Ascending aorta (tissue), 2 donors: Measurements from ENCODE around the gene NELFB. TPM values are rescaled to one million over a fixed set of nuclear protein-coding genes. Genes with fewer than 3 reads are reported as not detected.

Experiments
- DNase-seq, 2 donors: peaks; one replicate each; pipeline ENCODE4 v3.0.0-alpha.2; 2019; ENCODE audit warnings: low spot score in 2 of 2
- H3K27ac ChIP-seq, 2 donors: fragments of 200-600 bp; sonication (generic); one replicate each; pipeline ENCODE4 v1.5.1; 2016 to 2017; ENCODE audit warnings: mild to moderate bottlenecking in 1 of 2
- H3K27me3 ChIP-seq: fragments of 200-600 bp; sonication (generic); one replicate; pipeline ENCODE4 v1.5.1; 2017
- H3K36me3 ChIP-seq, 2 donors: fragments of 200-600 bp; sonication (generic); one replicate each; pipeline ENCODE4 v1.5.1; 2016
- H3K4me1 ChIP-seq, 2 donors: fragments of 200-600 bp; sonication (generic); one replicate each; pipeline ENCODE4 v1.5.1; 2016 to 2017; ENCODE audit warnings: mild to moderate bottlenecking in 1 of 2
- H3K4me3 ChIP-seq, 2 donors: fragments of 200-600 bp; sonication (generic); one replicate each; pipeline ENCODE4 v1.5.1; 2016 to 2017; ENCODE audit warnings: mild to moderate bottlenecking in 1 of 2
- H3K9me3 ChIP-seq, 2 donors: fragments of 200-600 bp; sonication (generic); one replicate each; pipeline ENCODE4 v1.5.1; 2016
- CTCF ChIP-seq, 3 experiments: fragments of 200-600 bp in 2 of 3; fragments of 450-650 bp in 1 of 3; sonication (generic) in 2 of 3; IDR thresholded peaks; one replicate each; pipeline ENCODE4 v1.5.1; 2016 to 2019; ENCODE audit warnings: antibody characterized with exemption in 3 of 3, mild to moderate bottlenecking in 1 of 3, moderate library complexity in 1 of 3
- intact Hi-C: fragments of 100-400 bp; cut with DNase I; formaldehyde crosslinking; loops from one replicate; pipeline ENCODE4 v1.15.1; 2023
- total RNA-seq: library from RNA; depleted of rRNA; stranded (reverse); fragments of >200 nt; gene quantifications from one replicate; pipeline ENCODE4 v1.1.0, GENCODE V29; 2016

Gene NELFB
- total RNA-seq, 1 donor from 2014 or later: 71.7 TPM

GRCh38 chr9:137302118-137302448, 47.0 kb downstream of the NELFB start, which contains the start of gene NRARP:
Gene NRARP, minus strand, starts transcription at chr9:137302271. Its CDS starts 343 bp downstream, at chr9:137301928.
- H3K9me3 ChIP-seq: no peaks in the 10 kb centered on the region
- DNase-seq: peak; percentile 54 to 91
- TF ChIP-seq CTCF (IDR thresholded peaks at IDR 0.05): no peak
- H3K36me3 ChIP-seq: no peaks in the 10 kb centered on the region
- H3K4me3 ChIP-seq: peak within 1 kb of the TSS; percentile 52 to 71
- intact Hi-C loops: no loop called here
- peak within 1 kb of the TSS; percentile 41 to 50 for H3K27ac ChIP-seq
- H3K27me3 ChIP-seq: peaks cover 4% of the 10 kb centered on the region
- H3K4me1 ChIP-seq: peaks cover 26 to 29% of the 10 kb centered on the region in 2 donors

- Histone ChIP-seq H3K27me3 (peaks cover 4% of the 10 kb centered on the region), H3K27ac (peak overlapping the region; percentile 41 to 50), H3K4me3 (peak overlapping the region; percentile 46 to 65), H3K36me3 (no peaks in the 10 kb centered on the region), H3K9me3 (no peaks in the 10 kb centered on the region), H3K4me1 (peaks cover 26 to 29% of the 10 kb centered on the region in 2 donors)
- intact Hi-C loops: no loop called here
- no peak for DNase-seq
- peak; percentile 23 to 48 (median 31) for TF ChIP-seq CTCF (IDR thresholded peaks at IDR 0.05)
These were observed 47.5 kb downstream of the NELFB start for GRCh38 chr9:137302449-137303150.

- TF ChIP-seq CTCF (IDR thresholded peaks at IDR 0.05): no peak
- H3K9me3 ChIP-seq: no peaks in the 10 kb centered on the region
- peaks cover 4% of the 10 kb centered on the region for H3K27me3 ChIP-seq
- H3K4me1 ChIP-seq: peaks cover 26 to 29% of the 10 kb centered on the region in 2 donors
- H3K4me3 ChIP-seq: no peak overlapping the region
- no peak for DNase-seq
- intact Hi-C loops: no loop called here
- peak overlapping the region in 1 of 2 donors; percentile 41 for H3K27ac ChIP-seq
- no peaks in the 10 kb centered on the region for H3K36me3 ChIP-seq
These were observed 48.2 kb downstream of the NELFB start for GRCh38 chr9:137303151-137303892.

GRCh38 chr9:137303893-137304382, 48.8 kb downstream of the NELFB start:
- intact Hi-C loops: no loop called here
- TF ChIP-seq CTCF (IDR thresholded peaks at IDR 0.05): no peak
- peaks cover under 1% of the 10 kb centered on the region for H3K27me3 ChIP-seq
- H3K9me3 ChIP-seq: no peaks in the 10 kb centered on the region
- H3K36me3 ChIP-seq: no peaks in the 10 kb centered on the region
- H3K4me3 ChIP-seq: no peak overlapping the region
- no peak for DNase-seq
- H3K4me1 ChIP-seq: peaks cover 26 to 29% of the 10 kb centered on the region in 2 donors
- no peak overlapping the region for H3K27ac ChIP-seq

- no peaks in the 10 kb centered on the region for H3K27me3 ChIP-seq
- intact Hi-C loops: no loop called here
- no peak for TF ChIP-seq CTCF (IDR thresholded peaks at IDR 0.05)
These were observed 49.4 kb downstream of the NELFB start for GRCh38 chr9:137304383-137305059.

More at GRCh38 chr9:137304383-137305059, 49.4 kb downstream of the NELFB start:
- Histone ChIP-seq H3K9me3 (no peaks in the 10 kb centered on the region), H3K27ac (peak overlapping the region in 1 of 2 donors; percentile 19), H3K36me3 (no peaks in the 10 kb centered on the region), H3K4me1 (peaks cover 26 to 29% of the 10 kb centered on the region in 2 donors), H3K4me3 (peak overlapping the region; percentile 2 to 48)
- peak in 1 of 2 donors; percentile 59 for DNase-seq
